Embryonic facial prominence (tissue), 1 donor: ENCODE data around the gene RUFY3.
"Not testable (repeated sequence)": the region's sequence is repeated elsewhere in the genome, so short reads cannot be mapped to it uniquely, and the experiment has no call there.

Experiments used
- DNase-seq: peaks from one replicate; pipeline ENCODE4 v3.0.0-alpha.2; 2016; ENCODE audit errors: extremely low spot score

RUFY3 gene

DNA sequence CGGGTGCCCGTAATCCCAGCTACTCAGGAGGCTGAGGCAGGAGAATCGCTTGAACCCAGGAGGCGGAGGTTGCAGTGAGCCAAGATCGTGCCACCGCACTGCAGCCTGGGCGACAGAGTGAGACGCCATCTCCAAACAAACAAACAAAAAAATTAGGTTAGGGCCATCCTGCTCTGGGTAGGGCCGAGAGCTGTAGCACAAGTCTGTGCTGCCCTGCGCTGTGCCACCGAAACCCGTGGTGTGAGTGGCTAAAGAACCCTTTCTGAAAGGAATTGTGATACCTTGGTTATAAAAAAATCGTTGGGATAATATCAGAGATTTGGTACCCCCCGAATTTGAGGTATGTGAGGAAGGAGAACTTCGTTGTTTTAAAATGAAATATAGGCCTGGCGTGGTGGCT lies 118.9 kb downstream of the RUFY3 start:
- not testable (repeated sequence) for DNase-seq

GRCh38 chr4:70841211-70841610 lies 119.4 kb downstream of the RUFY3 start:
- DNase-seq = no peak

- DNase-seq = no peak
Measured at GRCh38 chr4:70841951-70842350, 120.2 kb downstream of the RUFY3 start.

- DNase-seq = no peak
Measured at GRCh38 chr4:70842761-70843435, 121.1 kb downstream of the RUFY3 start.

- no peak for DNase-seq
Measured at GRCh38 chr4:70844180-70844579, 122.4 kb downstream of the RUFY3 start.

DNA sequence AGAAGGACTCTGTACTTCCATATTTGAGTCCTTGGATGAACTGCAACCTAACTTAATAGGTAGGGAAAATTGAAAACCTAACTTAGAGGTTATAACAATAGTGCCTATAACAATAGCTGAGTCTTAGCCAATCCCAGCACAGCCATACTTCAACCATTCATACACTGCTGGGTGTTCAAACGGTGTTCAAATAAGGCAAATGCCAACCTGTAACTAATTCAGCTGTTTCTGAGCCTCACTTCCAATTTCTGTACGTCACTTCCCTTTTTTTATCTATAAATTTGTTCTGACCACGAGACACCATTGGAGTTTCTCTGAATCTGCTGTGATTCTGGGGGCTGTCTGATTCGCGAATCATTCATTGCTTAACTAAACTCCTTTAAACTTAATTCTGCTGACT lies 127.5 kb downstream of the RUFY3 start:
- DNase-seq = no peak

DNA sequence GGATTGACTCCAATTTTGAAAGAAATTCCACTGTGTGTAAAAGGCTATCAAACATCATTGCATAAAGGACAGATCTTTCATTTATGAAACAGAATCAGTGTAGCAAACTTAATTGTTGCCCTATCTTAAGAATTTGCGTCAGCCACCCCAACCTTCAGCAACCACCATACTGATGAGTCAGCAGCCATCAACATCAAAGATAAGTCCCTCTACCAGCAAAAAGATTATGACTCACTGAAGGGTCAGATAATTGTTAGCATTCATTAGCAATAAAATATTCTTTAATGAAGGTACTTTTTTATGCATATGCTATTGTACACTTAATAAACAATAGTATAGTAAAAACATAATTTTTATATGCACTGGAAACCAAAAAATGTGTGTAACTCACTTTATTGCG lies 133.7 kb downstream of the RUFY3 start:
- DNase-seq = no peak
